Keratinocyte (primary cell): ENCODE measurements around the gene STRA6.

Experiments
- EZH2 ChIP-seq: IDR thresholded peaks from one replicate; pipeline ENCODE4 v1.6.1; 2012; ENCODE audit warnings: inconsistent platforms, mild to moderate bottlenecking, low read length, moderate library complexity
- TF ChIP-seq, protein P1 (sequence below), 3 experiments: IDR thresholded peaks in 1 of 3; conservative IDR thresholded peaks in 1 of 3; optimal IDR thresholded peaks in 1 of 3; 2 replicates in 2 of 3; 3 replicates in 1 of 3; pipeline versions ENCODE3 to v1.5.1; 2011; ENCODE audit warnings: low read length in 3 of 3, mild to moderate bottlenecking in 3 of 3, moderate library complexity in 2 of 3, control low read depth in 1 of 3, inconsistent platforms in 1 of 3; ENCODE audit not compliant: insufficient read depth in 2 of 3; ENCODE audit errors: extremely low read depth in 1 of 3

DNA sequence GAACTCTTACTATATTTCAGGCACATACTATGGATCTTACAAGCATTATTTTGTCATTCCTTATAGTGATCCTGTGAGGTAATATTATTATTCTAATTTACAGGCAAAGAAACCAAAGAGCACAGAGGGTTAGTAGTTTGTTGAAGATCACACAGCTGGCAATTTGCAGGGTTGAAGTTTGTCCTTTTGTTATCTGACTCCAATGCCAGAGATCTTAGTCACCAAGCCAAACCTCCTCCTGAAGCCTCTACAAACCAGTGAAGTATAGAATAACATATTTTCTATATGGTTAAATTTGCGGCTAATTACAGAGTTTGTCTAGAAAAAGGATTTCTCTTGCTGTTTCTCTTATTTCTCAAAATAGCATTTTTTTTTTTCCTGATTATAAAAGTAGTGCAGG is 61.0 kb downstream of the STRA6 start:
- TF ChIP-seq, protein P1, sequence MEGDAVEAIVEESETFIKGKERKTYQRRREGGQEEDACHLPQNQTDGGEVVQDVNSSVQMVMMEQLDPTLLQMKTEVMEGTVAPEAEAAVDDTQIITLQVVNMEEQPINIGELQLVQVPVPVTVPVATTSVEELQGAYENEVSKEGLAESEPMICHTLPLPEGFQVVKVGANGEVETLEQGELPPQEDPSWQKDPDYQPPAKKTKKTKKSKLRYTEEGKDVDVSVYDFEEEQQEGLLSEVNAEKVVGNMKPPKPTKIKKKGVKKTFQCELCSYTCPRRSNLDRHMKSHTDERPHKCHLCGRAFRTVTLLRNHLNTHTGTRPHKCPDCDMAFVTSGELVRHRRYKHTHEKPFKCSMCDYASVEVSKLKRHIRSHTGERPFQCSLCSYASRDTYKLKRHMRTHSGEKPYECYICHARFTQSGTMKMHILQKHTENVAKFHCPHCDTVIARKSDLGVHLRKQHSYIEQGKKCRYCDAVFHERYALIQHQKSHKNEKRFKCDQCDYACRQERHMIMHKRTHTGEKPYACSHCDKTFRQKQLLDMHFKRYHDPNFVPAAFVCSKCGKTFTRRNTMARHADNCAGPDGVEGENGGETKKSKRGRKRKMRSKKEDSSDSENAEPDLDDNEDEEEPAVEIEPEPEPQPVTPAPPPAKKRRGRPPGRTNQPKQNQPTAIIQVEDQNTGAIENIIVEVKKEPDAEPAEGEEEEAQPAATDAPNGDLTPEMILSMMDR (optimal IDR thresholded peaks at IDR 0.05 in 1 of 3, IDR thresholded peaks at IDR 0.05 in 1 of 3, conservative IDR thresholded peaks at IDR 0.05 in 1 of 3; ENCODE audit: extremely low read depth in 1 of 3, insufficient read depth in 2 of 3, low read length in 3 of 3) = no peak
- TF ChIP-seq EZH2 = no peak
